GM12891 (cell line): Measurements from ENCODE around the gene HLA-F.

ENCODE experiments used
- PAX5 ChIP-seq: IDR thresholded peaks from 2 replicates; pipeline ENCODE4 v1.6.1; 2011; ENCODE audit warnings: low read length, moderate library complexity, mild to moderate bottlenecking; ENCODE audit not compliant: insufficient read depth, severe bottlenecking
- POLR2A ChIP-seq: IDR thresholded peaks from 2 replicates; pipeline ENCODE4 v1.6.1; 2011; ENCODE audit warnings: low read depth, low read length, control low read depth
- POLR2AphosphoS5 ChIP-seq: IDR thresholded peaks from 2 replicates; pipeline ENCODE4 v1.6.1; 2011; ENCODE audit warnings: low read depth, low read length, control low read depth
- POU2F2 ChIP-seq: IDR thresholded peaks from 2 replicates; pipeline ENCODE4 v1.6.1; 2011; ENCODE audit warnings: low read depth, mild to moderate bottlenecking, control low read depth, low read length, moderate library complexity
- SPI1 ChIP-seq: IDR thresholded peaks from 2 replicates; pipeline ENCODE4 v1.6.1; 2011; ENCODE audit warnings: low read depth, low read length, control low read depth
- TAF1 ChIP-seq: IDR thresholded peaks from 2 replicates; pipeline ENCODE4 v1.6.1; 2011; ENCODE audit warnings: low read depth, low read length, control low read depth

DNA sequence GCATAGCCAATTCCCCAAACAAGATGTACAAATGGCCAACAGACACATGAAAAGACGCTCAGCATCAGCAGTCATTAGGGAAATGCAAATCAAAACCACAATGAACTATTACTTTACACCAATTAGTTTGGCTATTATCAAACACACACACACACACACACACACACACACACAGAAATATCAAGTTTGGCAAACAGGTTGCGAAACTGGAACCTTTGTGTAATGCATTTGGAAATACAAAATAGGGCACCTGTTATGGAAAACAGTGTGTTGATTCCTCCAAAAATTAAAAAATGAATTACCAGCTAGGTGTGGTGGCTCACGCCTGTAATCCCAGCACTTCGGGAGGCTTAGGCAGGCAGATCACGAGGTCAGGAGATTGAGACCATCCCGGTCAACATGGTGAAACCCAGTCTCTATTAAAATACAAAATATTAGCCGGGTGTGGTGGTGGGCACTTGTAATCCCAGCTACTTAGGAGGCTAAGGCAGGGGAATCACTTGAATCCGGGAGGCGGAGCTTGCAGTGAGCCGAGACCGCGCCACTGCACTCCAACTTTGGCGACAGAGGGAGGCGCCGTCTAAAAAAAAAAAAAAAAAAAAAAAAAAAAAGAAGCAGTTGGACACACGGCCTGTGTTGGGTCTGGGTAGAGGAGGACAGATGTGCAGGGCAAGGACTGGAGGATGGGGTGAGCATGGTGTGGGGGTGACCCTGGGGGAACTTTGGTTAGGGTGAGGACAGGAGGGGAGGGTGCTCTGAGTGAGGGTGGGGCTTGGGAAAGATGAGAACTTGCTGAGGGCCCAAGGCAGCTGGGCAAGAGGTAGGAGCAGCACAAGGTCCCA, 23.8 kb downstream of the HLA-F start:
- TF ChIP-seq SPI1 (no peak), POLR2A (no peak), PAX5 (no peak), TAF1 (no peak), POLR2AphosphoS5 (no peak), POU2F2 (no peak)
